SW 1271 (cell line): ENCODE results near the gene TOP1.
A peak's percentile ranks its signal among the peaks of the same experiment; 100 is the strongest.
"Not testable (repeated sequence)": the region's sequence is repeated elsewhere in the genome, so short reads cannot be mapped to it uniquely, and the experiment has no call there.

Source experiments
- DNase-seq, 2 experiments: peaks; one replicate each; lab custom pipeline; 2025; lab: John Stamatoyannopoulos, UW

The TOP1 gene

GRCh38 chr20:41131594-41132387 lies 103.2 kb downstream of the TOP1 start:
- DNase-seq = no peak

GRCh38 chr20:41132388-41132775 lies 103.8 kb downstream of the TOP1 start:
- not testable (repeated sequence) for DNase-seq

- no peak for DNase-seq
Observed at GRCh38 chr20:41133709-41134361, 105.2 kb downstream of the TOP1 start.

- no peak for DNase-seq
Observed at GRCh38 chr20:41134362-41135186, 106.0 kb downstream of the TOP1 start.

- DNase-seq = peak in 1 of 2 experiments; percentile 14
Observed at GRCh38 chr20:41135187-41135887, 106.7 kb downstream of the TOP1 start.

GRCh38 chr20:41135888-41136679 lies 107.5 kb downstream of the TOP1 start:
- DNase-seq = no peak

GRCh38 chr20:41136680-41137613 lies 108.3 kb downstream of the TOP1 start, which contains the start of gene PLCG1:
Gene PLCG1, plus strand, starts transcription at chr20:41137543. Its CDS starts 99 bp downstream, at chr20:41137642.
- peak in 1 of 2 experiments; percentile 71 for DNase-seq

- DNase-seq = peak in 1 of 2 experiments; percentile 61
Observed at GRCh38 chr20:41137614-41138474, 109.2 kb downstream of the TOP1 start.

GRCh38 chr20:41138475-41139226 lies 110.0 kb downstream of the TOP1 start:
- DNase-seq = no peak

GRCh38 chr20:41139227-41140093 lies 110.8 kb downstream of the TOP1 start:
- no peak for DNase-seq

- DNase-seq = no peak
Observed at GRCh38 chr20:41140226-41141133, 111.9 kb downstream of the TOP1 start.

GRCh38 chr20:41141153-41141815 lies 112.7 kb downstream of the TOP1 start:
- no peak for DNase-seq

- no peak for DNase-seq
Observed at GRCh38 chr20:41142245-41142644, 113.6 kb downstream of the TOP1 start.

- no peak for DNase-seq
Observed at GRCh38 chr20:41142919-41143318, 114.3 kb downstream of the TOP1 start.

GRCh38 chr20:41143354-41143753 lies 114.7 kb downstream of the TOP1 start:
- DNase-seq = no peak

GRCh38 chr20:41145317-41145716 lies 116.7 kb downstream of the TOP1 start:
- no peak for DNase-seq
